ENCODE measurements around the gene TSN.

DNA sequence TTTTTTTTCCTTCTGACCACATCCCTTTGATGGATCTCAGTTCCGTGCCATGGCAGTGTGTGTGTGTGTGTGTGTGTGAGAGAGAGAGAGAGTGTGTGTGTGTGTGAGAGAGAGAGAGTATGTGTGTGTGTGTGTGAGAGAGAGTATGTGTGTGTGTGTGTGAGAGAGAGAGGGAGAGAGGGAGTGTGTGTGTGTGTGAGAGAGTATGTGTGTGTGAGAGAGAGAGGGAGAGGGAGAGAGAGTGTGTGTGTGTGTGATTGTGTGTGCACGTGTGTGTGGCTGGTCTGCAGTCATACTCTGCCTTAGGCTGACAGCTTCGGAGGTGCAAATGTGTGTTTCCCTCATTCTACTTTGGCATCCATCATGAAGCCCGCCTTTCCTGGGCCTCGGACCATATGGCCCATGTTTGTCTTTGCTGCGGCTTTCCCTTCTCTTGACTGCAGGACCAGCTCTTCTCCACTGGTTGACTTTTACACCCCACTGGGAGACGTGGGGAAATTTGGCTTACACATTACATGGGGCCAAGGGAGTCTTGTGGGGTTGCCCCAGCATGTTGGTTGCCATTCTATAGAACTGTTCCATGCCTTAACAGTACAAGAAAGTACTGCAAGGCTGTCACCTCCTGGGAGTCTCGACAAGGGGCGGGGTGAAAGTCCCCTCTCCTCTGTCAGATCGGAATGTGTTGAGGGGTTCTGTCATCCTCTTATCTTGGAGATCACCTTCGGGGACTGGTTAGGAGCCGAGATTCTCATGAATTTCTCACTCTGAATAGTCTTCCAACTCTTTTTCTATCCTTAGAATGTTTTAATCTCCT, 21.6 kb downstream of the TSN start:
- TF ChIP-seq, protein P1, sequence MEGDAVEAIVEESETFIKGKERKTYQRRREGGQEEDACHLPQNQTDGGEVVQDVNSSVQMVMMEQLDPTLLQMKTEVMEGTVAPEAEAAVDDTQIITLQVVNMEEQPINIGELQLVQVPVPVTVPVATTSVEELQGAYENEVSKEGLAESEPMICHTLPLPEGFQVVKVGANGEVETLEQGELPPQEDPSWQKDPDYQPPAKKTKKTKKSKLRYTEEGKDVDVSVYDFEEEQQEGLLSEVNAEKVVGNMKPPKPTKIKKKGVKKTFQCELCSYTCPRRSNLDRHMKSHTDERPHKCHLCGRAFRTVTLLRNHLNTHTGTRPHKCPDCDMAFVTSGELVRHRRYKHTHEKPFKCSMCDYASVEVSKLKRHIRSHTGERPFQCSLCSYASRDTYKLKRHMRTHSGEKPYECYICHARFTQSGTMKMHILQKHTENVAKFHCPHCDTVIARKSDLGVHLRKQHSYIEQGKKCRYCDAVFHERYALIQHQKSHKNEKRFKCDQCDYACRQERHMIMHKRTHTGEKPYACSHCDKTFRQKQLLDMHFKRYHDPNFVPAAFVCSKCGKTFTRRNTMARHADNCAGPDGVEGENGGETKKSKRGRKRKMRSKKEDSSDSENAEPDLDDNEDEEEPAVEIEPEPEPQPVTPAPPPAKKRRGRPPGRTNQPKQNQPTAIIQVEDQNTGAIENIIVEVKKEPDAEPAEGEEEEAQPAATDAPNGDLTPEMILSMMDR (IDR thresholded peaks at IDR 0.05), result no peak
- no peak for TF ChIP-seq POLR2A (IDR thresholded peaks at IDR 0.05)
